Hepatocyte (in vitro differentiated cells): ENCODE results near the gene GNAS. TPM values are rescaled to one million over a fixed set of nuclear protein-coding genes. Genes with fewer than 3 reads are reported as not detected.
A peak's percentile ranks its signal among the peaks of the same experiment; 100 is the strongest.

Source experiments
- DNase-seq: peaks from one replicate; pipeline ENCODE4 v3.0.0-alpha.2; 2016; ENCODE audit warnings: low spot score
- H2AFZ ChIP-seq: fragments of 200-600 bp; sonication (generic); 2 replicates; pipeline ENCODE4 v1.6.0; 2016; ENCODE audit warnings: antibody characterized with exemption, mild to moderate bottlenecking
- H3K27ac ChIP-seq: fragments of 200-600 bp; sonication (generic); 2 replicates; pipeline ENCODE4 v1.5.1; 2016; ENCODE audit warnings: mild to moderate bottlenecking
- H3K27me3 ChIP-seq: fragments of 200-600 bp; sonication (generic); 2 replicates; pipeline ENCODE4 v1.6.1; 2016
- H3K36me3 ChIP-seq: fragments of 200-600 bp; sonication (generic); replicated peaks from 2 replicates; pipeline ENCODE4 v1.5.1; 2016; ENCODE audit warnings: low read depth; ENCODE audit not compliant: insufficient read depth
- H3K4me1 ChIP-seq: fragments of 200-600 bp; sonication (generic); 2 replicates; pipeline ENCODE4 v1.5.1; 2016; ENCODE audit warnings: mild to moderate bottlenecking, moderate library complexity; ENCODE audit not compliant: insufficient read depth
- H3K4me2 ChIP-seq: fragments of 200-600 bp; sonication (generic); 2 replicates; pipeline ENCODE4 v1.6.0; 2016
- H3K4me3 ChIP-seq: fragments of 200-600 bp; sonication (generic); 2 replicates; pipeline ENCODE4 v1.5.1; 2016; ENCODE audit warnings: mild to moderate bottlenecking
- H3K79me2 ChIP-seq: fragments of 200-600 bp; sonication (generic); 2 replicates; pipeline ENCODE4 v1.6.0; 2017; ENCODE audit warnings: mild to moderate bottlenecking
- H3K9me2 ChIP-seq: fragments of 200-600 bp; sonication (generic); replicated peaks from 2 replicates; pipeline ENCODE4 v1.6.0; 2017; ENCODE audit warnings: mild to moderate bottlenecking; ENCODE audit not compliant: insufficient read depth
- H3K9me3 ChIP-seq: fragments of 200-600 bp; sonication (generic); 2 replicates; pipeline ENCODE4 v1.5.1; 2016; ENCODE audit warnings: low read depth, mild to moderate bottlenecking
- H4K20me1 ChIP-seq: fragments of 200-600 bp; sonication (generic); 2 replicates; pipeline ENCODE4 v1.6.0; 2016; ENCODE audit warnings: mild to moderate bottlenecking; ENCODE audit not compliant: insufficient read depth, poor library complexity, severe bottlenecking
- EZH2 ChIP-seq: fragments of 200-600 bp; sonication (generic); IDR thresholded peaks from 2 replicates; pipeline ENCODE4 v1.6.1; 2016; ENCODE audit warnings: antibody characterized with exemption, mild to moderate bottlenecking, borderline replicate concordance
- EZH2phosphoT487 ChIP-seq: fragments of 200-600 bp; sonication (generic); IDR thresholded peaks from one replicate; pipeline ENCODE4 v1.6.1; 2018; ENCODE audit warnings: antibody characterized with exemption, mild to moderate bottlenecking, low read depth, moderate library complexity; ENCODE audit not compliant: unreplicated experiment, severe bottlenecking
- WGBS: methylation state at CpG from one replicate; pipeline ENCODE4 v1.1.6; 2016; ENCODE audit warnings: low lambda C conversion rate; ENCODE audit errors: missing lambda C conversion rate; 5-methylcytosine and 5-hydroxymethylcytosine counted together
- polyA plus RNA-seq: library from polyadenylated mRNA; unstranded; fragments of >200 nt; fragmentation: Nextera tagmentation; extraction: Ambion mirVana; gene quantifications from 2 replicates; pipeline ENCODE4 v1.2.1, GENCODE V29; 2016
- total RNA-seq: library from RNA; depleted of rRNA; stranded (reverse); fragments of >200 nt; gene quantifications from 2 replicates; pipeline ENCODE4 v1.2.3, GENCODE V29; 2014
- TF ChIP-seq, protein P1 (sequence below): fragments of 200-600 bp; sonication (generic); IDR thresholded peaks from 2 replicates; pipeline ENCODE4 v1.5.1; 2016; ENCODE audit warnings: antibody characterized with exemption, mild to moderate bottlenecking; ENCODE audit not compliant: poor library complexity

Gene GNAS
- total and polyA plus RNA-seq, 2 experiments from 2014 or later, result 897 to 1,649 TPM

DNA sequence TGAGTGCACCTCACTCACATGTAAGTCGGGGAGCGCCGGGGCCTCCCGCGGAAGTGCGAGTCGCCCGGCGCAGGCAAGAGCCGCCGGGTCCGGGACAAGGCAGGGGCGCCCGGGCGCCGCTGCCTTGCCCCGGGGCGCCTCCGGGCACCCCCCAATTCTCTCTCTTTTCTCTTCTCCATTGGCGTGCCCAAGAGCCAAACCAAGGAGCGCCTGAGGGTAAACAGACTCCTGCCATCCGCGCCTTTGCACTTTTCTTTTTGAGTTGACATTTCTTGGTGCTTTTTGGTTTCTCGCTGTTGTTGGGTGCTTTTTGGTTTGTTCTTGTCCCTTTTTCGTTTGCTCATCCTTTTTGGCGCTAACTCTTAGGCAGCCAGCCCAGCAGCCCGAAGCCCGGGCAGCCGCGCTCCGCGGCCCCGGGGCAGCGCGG lies 36.8 kb downstream of the GNAS start:
- Histone ChIP-seq H4K20me1 (peaks cover 16% of the 10 kb centered on the region), H3K27ac (peak overlapping the region; percentile 99), H3K79me2 (peaks cover 46% of the 10 kb centered on the region), H3K4me1 (peaks cover 12% of the 10 kb centered on the region), H3K4me3 (peak overlapping the region; percentile 90), H3K9me2 (no peaks in the 10 kb centered on the region), H3K9me3 (no peaks in the 10 kb centered on the region), H3K36me3 (no peaks in the 10 kb centered on the region), H2AFZ (no peak overlapping the region), H3K4me2 (peak overlapping the region; percentile 97), H3K27me3 (no peaks in the 10 kb centered on the region)
- TF ChIP-seq EZH2phosphoT487 (no peak), EZH2 (no peak)
- TF ChIP-seq, protein P1, sequence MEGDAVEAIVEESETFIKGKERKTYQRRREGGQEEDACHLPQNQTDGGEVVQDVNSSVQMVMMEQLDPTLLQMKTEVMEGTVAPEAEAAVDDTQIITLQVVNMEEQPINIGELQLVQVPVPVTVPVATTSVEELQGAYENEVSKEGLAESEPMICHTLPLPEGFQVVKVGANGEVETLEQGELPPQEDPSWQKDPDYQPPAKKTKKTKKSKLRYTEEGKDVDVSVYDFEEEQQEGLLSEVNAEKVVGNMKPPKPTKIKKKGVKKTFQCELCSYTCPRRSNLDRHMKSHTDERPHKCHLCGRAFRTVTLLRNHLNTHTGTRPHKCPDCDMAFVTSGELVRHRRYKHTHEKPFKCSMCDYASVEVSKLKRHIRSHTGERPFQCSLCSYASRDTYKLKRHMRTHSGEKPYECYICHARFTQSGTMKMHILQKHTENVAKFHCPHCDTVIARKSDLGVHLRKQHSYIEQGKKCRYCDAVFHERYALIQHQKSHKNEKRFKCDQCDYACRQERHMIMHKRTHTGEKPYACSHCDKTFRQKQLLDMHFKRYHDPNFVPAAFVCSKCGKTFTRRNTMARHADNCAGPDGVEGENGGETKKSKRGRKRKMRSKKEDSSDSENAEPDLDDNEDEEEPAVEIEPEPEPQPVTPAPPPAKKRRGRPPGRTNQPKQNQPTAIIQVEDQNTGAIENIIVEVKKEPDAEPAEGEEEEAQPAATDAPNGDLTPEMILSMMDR, result no peak
- DNase-seq, result no peak
- 2% methylated on average over 29 of the region's 35 CpGs for WGBS

DNA sequence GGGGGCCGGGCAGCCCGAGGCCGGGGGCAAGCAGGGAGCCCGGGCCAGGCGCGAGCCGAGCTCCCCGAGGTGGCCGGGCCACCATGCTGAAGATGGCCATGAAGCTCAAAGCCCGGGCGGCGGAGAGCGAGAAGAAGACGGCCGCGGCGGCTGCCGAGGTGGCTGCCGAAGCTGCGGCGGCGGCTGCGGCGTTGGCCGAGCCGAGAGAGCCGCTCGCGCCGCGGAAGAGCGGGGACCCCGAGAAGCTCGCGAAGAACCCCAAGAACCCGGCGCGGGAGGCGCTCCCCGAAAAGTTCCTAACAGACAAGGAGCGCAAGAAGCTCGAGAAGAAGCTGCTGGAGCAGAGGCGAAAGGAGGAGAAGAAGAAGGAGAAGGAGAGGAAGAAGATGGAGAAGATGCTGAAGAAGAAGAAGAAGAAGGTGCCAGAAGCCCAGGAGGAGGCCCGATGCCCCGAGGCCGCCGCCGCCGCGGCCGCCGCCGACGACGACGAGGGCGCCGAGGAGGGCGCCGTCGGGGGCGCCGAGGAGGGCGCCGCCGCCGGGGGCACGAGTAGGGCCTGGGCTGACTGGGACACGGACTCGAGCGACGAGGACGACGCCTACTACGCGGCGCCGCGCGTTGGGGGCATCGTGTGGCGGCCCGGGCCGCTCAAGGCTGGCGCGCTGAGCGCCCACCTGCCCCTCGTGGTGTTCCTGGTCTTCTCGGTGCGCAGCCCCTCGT lies 37.4 kb downstream of the GNAS start:
- no peaks in the 10 kb centered on the region for H3K9me3 ChIP-seq
- H4K20me1 ChIP-seq, result peaks cover 22% of the 10 kb centered on the region
- peaks cover 52% of the 10 kb centered on the region for H3K79me2 ChIP-seq
- H3K27me3 ChIP-seq, result no peaks in the 10 kb centered on the region
- TF ChIP-seq EZH2phosphoT487, result no peak
- no peak for TF ChIP-seq EZH2
- TF ChIP-seq, protein P1, result no peak
- peak overlapping the region; percentile 90 for H3K4me3 ChIP-seq
- peak overlapping the region; percentile 97 for H3K4me2 ChIP-seq
- H2AFZ ChIP-seq, result peak overlapping the region; percentile 92
- DNase-seq, result peak; percentile 37
- no peaks in the 10 kb centered on the region for H3K9me2 ChIP-seq
- H3K4me1 ChIP-seq, result peaks cover 17% of the 10 kb centered on the region
- 3% methylated on average over 64 of the region's 91 CpGs for WGBS
- H3K36me3 ChIP-seq, result no peaks in the 10 kb centered on the region
- peak overlapping the region; percentile 99 for H3K27ac ChIP-seq

DNA sequence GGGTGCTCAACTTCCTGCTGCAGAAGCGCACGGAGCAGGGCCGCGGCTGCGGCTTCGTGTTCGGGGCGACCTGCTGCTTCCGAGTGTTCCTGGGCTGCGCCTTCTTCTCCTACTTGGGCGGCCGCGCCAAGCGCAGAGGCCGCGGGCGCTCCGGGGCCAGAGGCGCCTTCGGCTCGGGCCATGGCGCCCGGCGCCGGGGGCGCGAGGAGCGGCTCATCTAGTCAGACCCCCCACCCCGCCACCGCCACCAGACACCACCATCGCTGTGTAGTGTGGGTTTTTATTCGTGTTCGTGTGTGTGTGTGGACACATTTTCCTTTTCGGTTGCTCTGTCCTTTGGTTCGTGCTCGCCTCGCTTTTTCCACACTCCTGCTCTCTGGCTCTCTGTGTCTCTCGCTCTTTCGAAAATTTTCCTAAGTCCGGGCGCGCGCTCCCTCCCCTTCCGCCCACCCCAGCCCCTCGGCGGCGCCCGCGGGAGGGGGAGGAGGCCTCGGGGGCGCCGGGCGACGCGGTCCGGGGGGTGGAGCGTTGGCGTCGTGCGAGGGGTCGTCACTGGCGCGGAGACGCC lies 38.1 kb downstream of the GNAS start:
- Histone ChIP-seq H3K9me2 (no peaks in the 10 kb centered on the region), H2AFZ (peak overlapping the region; percentile 92), H3K27ac (peak overlapping the region; percentile 99), H3K4me1 (peaks cover 23% of the 10 kb centered on the region), H3K79me2 (peaks cover 59% of the 10 kb centered on the region), H3K36me3 (no peaks in the 10 kb centered on the region), H3K27me3 (no peaks in the 10 kb centered on the region), H3K4me3 (peak overlapping the region; percentile 90), H3K4me2 (peak overlapping the region; percentile 97), H3K9me3 (no peaks in the 10 kb centered on the region), H4K20me1 (peaks cover 28% of the 10 kb centered on the region)
- under 1% methylated on average over 33 of the region's 64 CpGs for whole genome bisulfite sequencing
- DNase-seq, result no peak
- TF ChIP-seq EZH2phosphoT487 (no peak), EZH2 (no peak)
- TF ChIP-seq, protein P1, result no peak
